Esophagus muscularis mucosa (tissue), 4 donors: ENCODE data around the gene UNC5A. TPM values are rescaled to one million over a fixed set of nuclear protein-coding genes. Genes with fewer than 3 reads are reported as not detected.

ENCODE experiments used
- DNase-seq: peaks from one replicate; pipeline ENCODE4 v3.0.0-alpha.2; 2017; ENCODE audit errors: extremely low spot score
- H3K27ac ChIP-seq, 4 donors: fragments of 200-600 bp; sonication (generic); replicated peaks in 1 of 4; 1 replicate in 3 of 4; 2 replicates in 1 of 4; pipeline ENCODE4 v1.5.1; 2016 to 2019; ENCODE audit warnings: mild to moderate bottlenecking in 1 of 4
- H3K27me3 ChIP-seq, 4 donors: fragments of 200-600 bp; sonication (generic); one replicate each; pipeline versions ENCODE4 v1.5.1 to v1.6.0; 2016 to 2019
- H3K36me3 ChIP-seq, 4 donors: fragments of 200-600 bp; sonication (generic); one replicate each; pipeline ENCODE4 v1.5.1; 2016 to 2019
- H3K4me1 ChIP-seq, 4 donors: fragments of 200-600 bp; sonication (generic); one replicate each; pipeline ENCODE4 v1.5.1; 2016 to 2019
- H3K4me3 ChIP-seq, 4 donors: fragments of 200-600 bp; sonication (generic); 1 replicate in 2 of 4; 2 replicates in 2 of 4; pipeline ENCODE4 v1.5.1; 2016 to 2019; ENCODE audit warnings: mild to moderate bottlenecking in 4 of 4, moderate library complexity in 1 of 4
- H3K9me3 ChIP-seq, 4 donors: fragments of 200-600 bp; sonication (generic); 1 replicate in 3 of 4; 2 replicates in 1 of 4; pipeline ENCODE4 v1.5.1; 2016 to 2019
- EP300 ChIP-seq: sonication (generic); formaldehyde crosslinking; IDR thresholded peaks from one replicate; pipeline ENCODE4 v1.6.1; 2017; ENCODE audit warnings: antibody characterized with exemption
- POLR2A ChIP-seq: fragments of 450-650 bp; IDR thresholded peaks from one replicate; pipeline ENCODE4 v1.6.1; 2017; ENCODE audit warnings: antibody characterized with exemption, moderate library complexity, mild to moderate bottlenecking, low read depth
- POLR2AphosphoS5 ChIP-seq, 2 donors: sonication (generic); formaldehyde crosslinking; IDR thresholded peaks; one replicate each; pipeline ENCODE4 v1.6.1; 2017; ENCODE audit warnings: antibody characterized with exemption in 2 of 2
- WGBS: methylation state at CpG from one replicate; pipeline ENCODE4 v1.1.5; 2018; 5-methylcytosine and 5-hydroxymethylcytosine counted together
- intact Hi-C: fragments of 100-400 bp; cut with DNase I; formaldehyde crosslinking; loops from one replicate; pipeline ENCODE4 v1.15.1; 2023
- total RNA-seq, 4 donors: library from RNA; depleted of rRNA; stranded (reverse); fragments of >200 nt; gene quantifications; one replicate each; pipeline versions ENCODE4 v1.1.0 to v1.2.1, GENCODE V29; 2016
- TF ChIP-seq, protein P1 (sequence below), 3 experiments: fragments of 200-600 bp in 2 of 3; fragments of 450-650 bp in 1 of 3; sonication (generic) in 2 of 3; IDR thresholded peaks; one replicate each; pipeline ENCODE4 v1.5.1; 2017 to 2019; ENCODE audit warnings: antibody characterized with exemption in 3 of 3, mild to moderate bottlenecking in 2 of 3, moderate library complexity in 1 of 3

UNC5A gene
- total RNA-seq, 4 donors from 2014 or later, result not detected

DNA sequence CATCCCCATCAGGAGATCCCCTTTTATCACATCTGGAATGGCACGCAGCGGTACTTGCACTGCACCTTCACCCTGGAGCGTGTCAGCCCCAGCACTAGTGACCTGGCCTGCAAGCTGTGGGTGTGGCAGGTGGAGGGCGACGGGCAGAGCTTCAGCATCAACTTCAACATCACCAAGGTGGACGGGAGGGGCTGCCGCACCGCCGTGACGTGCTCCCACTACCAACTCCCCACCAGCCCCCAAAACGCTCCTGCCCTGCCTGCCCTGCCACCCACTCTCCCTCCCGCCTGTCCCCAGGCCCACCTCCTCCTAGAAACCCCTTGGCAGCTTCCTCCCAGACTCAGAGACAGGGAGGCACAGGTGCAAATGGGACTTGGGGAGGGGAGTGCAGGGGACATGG, 68.1 kb downstream of the UNC5A start:
- DNase-seq, result no peak
- peaks cover 0 to 61% (median 0%) of the 10 kb centered on the region in 4 donors for H3K27me3 ChIP-seq
- H3K4me3 ChIP-seq, result no peak overlapping the region
- no peaks in the 10 kb centered on the region for H3K36me3 ChIP-seq
- no peaks in the 10 kb centered on the region for H3K4me1 ChIP-seq
- no peaks in the 10 kb centered on the region for H3K9me3 ChIP-seq
- 97% methylated on average over 5 of the region's 12 CpGs for WGBS
- intact Hi-C loops, result no loop called here
- H3K27ac ChIP-seq, result no peak overlapping the region
- no peak for TF ChIP-seq EP300
- TF ChIP-seq POLR2AphosphoS5 (IDR thresholded peaks at IDR 0.05), result no peak
- no peak for TF ChIP-seq POLR2A
- TF ChIP-seq, protein P1, sequence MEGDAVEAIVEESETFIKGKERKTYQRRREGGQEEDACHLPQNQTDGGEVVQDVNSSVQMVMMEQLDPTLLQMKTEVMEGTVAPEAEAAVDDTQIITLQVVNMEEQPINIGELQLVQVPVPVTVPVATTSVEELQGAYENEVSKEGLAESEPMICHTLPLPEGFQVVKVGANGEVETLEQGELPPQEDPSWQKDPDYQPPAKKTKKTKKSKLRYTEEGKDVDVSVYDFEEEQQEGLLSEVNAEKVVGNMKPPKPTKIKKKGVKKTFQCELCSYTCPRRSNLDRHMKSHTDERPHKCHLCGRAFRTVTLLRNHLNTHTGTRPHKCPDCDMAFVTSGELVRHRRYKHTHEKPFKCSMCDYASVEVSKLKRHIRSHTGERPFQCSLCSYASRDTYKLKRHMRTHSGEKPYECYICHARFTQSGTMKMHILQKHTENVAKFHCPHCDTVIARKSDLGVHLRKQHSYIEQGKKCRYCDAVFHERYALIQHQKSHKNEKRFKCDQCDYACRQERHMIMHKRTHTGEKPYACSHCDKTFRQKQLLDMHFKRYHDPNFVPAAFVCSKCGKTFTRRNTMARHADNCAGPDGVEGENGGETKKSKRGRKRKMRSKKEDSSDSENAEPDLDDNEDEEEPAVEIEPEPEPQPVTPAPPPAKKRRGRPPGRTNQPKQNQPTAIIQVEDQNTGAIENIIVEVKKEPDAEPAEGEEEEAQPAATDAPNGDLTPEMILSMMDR (IDR thresholded peaks at IDR 0.05), result no peak

DNA sequence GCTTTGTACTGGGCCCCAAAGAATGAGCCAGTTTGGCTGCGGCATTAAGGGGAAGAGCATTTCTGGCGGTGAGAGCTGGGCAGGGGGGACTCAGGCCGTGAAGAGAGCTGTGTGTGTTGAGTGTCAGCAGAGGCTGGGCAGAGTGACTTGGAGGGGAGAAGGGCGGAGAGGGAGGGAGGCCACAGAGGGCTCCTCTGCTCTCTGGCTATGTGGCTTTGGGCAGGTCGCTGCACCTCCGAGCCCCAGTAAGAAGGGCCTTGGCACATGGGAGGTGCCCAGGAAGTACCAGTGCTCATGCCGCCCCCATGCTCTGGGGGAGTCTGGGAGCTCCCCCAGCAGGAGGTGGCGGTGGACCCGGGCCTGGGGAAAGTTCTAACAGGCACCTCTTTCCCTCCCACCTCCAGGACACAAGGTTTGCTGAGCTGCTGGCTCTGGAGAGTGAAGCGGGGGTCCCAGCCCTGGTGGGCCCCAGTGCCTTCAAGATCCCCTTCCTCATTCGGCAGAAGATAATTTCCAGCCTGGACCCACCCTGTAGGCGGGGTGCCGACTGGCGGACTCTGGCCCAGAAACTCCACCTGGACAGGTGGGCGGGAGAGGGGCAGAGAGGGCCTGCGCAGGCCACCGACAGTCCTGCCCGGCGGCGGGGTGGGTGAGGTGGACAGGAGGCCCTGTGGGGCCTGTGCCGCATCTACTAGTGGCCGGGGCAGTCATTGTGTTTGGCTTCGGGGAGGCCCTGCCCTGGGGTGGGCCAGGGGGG, 68.7 kb downstream of the UNC5A start:
- H3K36me3 ChIP-seq, result no peaks in the 10 kb centered on the region
- no peak overlapping the region for H3K4me3 ChIP-seq
- no peak overlapping the region for H3K27ac ChIP-seq
- no peak for TF ChIP-seq POLR2A
- TF ChIP-seq EP300, result no peak
- TF ChIP-seq, protein P1 (IDR thresholded peaks at IDR 0.05), result no peak
- TF ChIP-seq POLR2AphosphoS5 (IDR thresholded peaks at IDR 0.05), result no peak
- peaks cover 0 to 55% (median 0%) of the 10 kb centered on the region in 4 donors for H3K27me3 ChIP-seq
- WGBS, result 92% methylated on average over 18 of the region's 23 CpGs
- intact Hi-C loops, result no loop called here
- H3K9me3 ChIP-seq, result no peaks in the 10 kb centered on the region
- DNase-seq, result no peak
- no peaks in the 10 kb centered on the region for H3K4me1 ChIP-seq

DNA sequence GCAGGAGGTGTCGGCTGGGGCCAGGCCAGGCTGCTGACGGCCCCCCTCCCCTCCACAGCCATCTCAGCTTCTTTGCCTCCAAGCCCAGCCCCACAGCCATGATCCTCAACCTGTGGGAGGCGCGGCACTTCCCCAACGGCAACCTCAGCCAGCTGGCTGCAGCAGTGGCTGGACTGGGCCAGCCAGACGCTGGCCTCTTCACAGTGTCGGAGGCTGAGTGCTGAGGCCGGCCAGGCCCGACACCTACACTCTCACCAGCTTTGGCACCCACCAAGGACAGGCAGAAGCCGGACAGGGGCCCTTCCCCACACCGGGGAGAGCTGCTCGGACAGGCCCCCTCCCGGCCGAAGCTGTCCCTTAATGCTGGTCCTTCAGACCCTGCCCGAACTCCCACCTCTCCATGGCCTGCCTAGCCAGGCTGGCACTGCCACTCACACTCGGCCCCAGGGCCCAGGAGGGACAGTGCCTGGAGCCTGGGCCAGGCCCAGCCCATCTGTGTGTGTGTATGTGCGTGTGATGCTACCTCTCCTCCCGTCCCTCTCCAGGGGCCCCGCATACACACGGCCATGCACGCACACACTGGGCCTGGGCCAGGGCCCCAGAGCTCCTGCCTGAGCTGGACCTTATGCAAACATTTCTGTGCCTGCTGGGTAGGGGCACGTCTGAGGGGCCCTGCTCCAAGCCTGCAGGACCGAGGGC, 69.5 kb downstream of the UNC5A start:
- Histone ChIP-seq H3K27ac (no peak overlapping the region), H3K4me3 (no peak overlapping the region), H3K4me1 (no peaks in the 10 kb centered on the region), H3K9me3 (no peaks in the 10 kb centered on the region), H3K36me3 (no peaks in the 10 kb centered on the region), H3K27me3 (peaks cover 0 to 48% (median 0%) of the 10 kb centered on the region in 4 donors)
- DNase-seq, result no peak
- TF ChIP-seq POLR2A (no peak), EP300 (no peak), POLR2AphosphoS5 (IDR thresholded peaks at IDR 0.05) (no peak)
- TF ChIP-seq, protein P1 (IDR thresholded peaks at IDR 0.05), result no peak
- intact Hi-C loops, result no loop called here
- WGBS, result 81% methylated on average over 10 of the region's 23 CpGs

DNA sequence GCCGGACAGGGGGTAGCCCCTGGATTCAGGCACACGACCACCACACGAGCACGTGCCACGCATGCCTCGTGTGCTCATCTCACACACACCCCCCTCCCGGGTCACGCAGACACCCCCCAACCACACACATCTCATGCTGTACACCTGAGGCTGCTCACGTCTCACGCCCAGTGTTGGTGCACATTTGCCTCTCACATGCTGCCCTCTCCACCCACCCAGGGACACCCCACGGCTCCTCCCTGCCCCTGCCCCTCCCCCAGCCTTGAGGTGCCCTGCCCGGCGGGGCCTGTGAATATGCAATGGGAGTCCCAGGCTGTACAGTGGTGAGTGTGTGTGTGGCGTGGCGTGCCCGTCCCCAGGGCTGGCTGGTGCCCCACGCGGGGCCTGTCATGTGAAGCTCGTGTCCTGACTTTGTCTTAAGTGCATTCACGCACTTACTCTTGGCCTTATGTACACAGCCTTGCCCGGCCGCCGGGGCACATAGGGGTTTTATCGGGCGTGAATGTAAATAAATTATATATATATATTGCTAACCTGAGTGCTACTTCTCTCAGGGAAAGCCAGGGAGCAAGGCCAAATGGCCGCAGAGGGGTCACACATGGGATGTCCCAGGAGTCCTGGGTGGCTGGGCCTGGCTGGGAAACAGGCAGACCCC, 70.1 kb downstream of the UNC5A start:
- no peak overlapping the region for H3K4me3 ChIP-seq
- H3K27ac ChIP-seq, result no peak overlapping the region
- H3K36me3 ChIP-seq, result no peaks in the 10 kb centered on the region
- peaks cover 0 to 42% (median 0%) of the 10 kb centered on the region in 4 donors for H3K27me3 ChIP-seq
- H3K4me1 ChIP-seq, result no peaks in the 10 kb centered on the region
- TF ChIP-seq, protein P1 (IDR thresholded peaks at IDR 0.05), result no peak
- no peak for TF ChIP-seq EP300
- no peak for TF ChIP-seq POLR2AphosphoS5 (IDR thresholded peaks at IDR 0.05)
- TF ChIP-seq POLR2A, result no peak
- intact Hi-C loops, result no loop called here
- WGBS, result 90% methylated on average over 20 of the region's 26 CpGs
- H3K9me3 ChIP-seq, result no peaks in the 10 kb centered on the region
- no peak for DNase-seq
